ENCODE data around the gene RNF214. TPM values are rescaled to one million over a fixed set of nuclear protein-coding genes. Genes with fewer than 3 reads are reported as not detected.

The RNF214 gene
- polyA plus RNA-seq, 2 donors = 5.9 to 6.6 TPM

DNA sequence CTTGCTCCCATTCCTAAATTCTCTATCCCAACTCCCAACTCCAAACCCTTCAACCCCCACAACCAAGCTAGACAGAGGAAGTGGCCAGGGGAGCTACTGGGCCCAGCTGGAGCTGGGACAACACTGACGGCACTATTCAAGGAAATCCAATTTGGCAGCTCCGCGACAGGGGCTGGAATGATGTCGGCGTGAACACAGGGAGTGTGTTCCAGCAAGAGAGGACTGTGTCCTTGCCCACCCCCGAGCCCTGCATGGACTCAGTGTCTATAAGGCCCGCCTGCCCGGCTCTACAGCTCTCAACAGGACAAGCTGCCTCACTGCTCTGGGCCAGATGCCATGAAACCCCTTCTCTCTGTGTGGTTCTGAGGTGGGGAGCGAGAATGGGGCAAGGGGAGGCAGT is 11.9 kb upstream of the RNF214 start:
- Histone ChIP-seq H3K4me1 (ENCODE audit: control insufficient read depth in 2 of 2, insufficient read depth in 2 of 2, low read length in 1 of 2) (peaks cover 0 to 5% of the 10 kb centered on the region in 2 donors), H3K9me3 (ENCODE audit: control insufficient read depth in 2 of 2, insufficient read depth in 1 of 2, low read depth in 1 of 2, low read length in 1 of 2) (no peaks in the 10 kb centered on the region), H3K4me3 (ENCODE audit: low read depth in 1 of 2, low read length in 2 of 2) (no peak overlapping the region), H3K36me3 (ENCODE audit: control insufficient read depth in 2 of 2, insufficient read depth in 2 of 2, low read length in 1 of 2) (peaks cover 27 to 48% of the 10 kb centered on the region in 2 donors), H3K27me3 (ENCODE audit: control insufficient read depth in 1 of 2, insufficient read depth in 2 of 2, low read length in 2 of 2) (no peaks in the 10 kb centered on the region), H3K27ac (ENCODE audit: low read depth in 2 of 2, low read length in 1 of 2) (peak overlapping the region; percentile 86 to 93)
- 68 to 72% methylated on average over 9 of the region's 9 CpGs for WGBS, 2 donors

DNA sequence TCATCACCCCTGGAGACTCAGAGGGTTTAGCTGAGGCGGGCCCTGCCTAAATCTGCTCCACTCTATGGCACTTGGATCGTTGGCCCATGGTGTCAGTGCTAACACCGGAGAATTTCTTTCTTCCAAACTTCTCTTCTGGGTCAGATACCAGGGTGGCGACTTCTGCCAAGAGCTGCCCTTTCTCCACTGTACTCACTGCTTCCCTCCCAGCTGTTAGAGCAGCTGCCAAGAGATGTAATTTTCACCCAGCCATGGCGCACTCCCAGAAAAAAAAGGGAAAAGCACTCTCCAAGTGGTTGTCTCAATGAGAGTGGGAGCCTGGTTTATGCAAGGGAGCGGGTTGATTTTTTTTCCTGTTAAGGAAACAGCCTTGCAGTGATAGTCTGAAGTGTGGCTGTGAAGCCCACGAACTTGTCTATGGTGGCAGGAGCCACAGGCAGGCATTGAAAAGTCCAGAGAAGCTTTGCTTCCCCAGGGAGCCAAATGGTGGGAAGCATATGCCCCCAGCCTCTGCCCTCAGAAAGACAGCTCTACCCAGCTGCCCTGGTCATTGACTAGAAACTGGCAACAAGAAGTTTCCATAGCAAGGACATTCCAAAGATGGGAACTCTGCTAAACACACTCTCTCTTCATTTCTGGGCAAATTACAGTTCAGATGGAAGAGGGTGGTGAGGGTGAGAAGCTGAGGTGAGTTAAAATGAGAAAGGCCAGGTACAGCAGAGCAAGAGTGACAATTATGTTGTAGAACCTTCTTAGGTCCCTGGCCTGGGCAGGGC is 11.3 kb upstream of the RNF214 start:
- peak overlapping the region; percentile 86 to 93 for H3K27ac ChIP-seq (ENCODE audit: low read depth in 2 of 2, low read length in 1 of 2)
- H3K4me1 ChIP-seq (ENCODE audit: control insufficient read depth in 2 of 2, insufficient read depth in 2 of 2, low read length in 1 of 2) = peaks cover 0 to 5% of the 10 kb centered on the region in 2 donors
- H3K9me3 ChIP-seq (ENCODE audit: control insufficient read depth in 2 of 2, insufficient read depth in 1 of 2, low read depth in 1 of 2, low read length in 1 of 2) = no peaks in the 10 kb centered on the region
- WGBS, 2 donors = 63 to 64% methylated on average over 7 of the region's 7 CpGs
- peaks cover 30 to 49% of the 10 kb centered on the region in 2 donors for H3K36me3 ChIP-seq (ENCODE audit: control insufficient read depth in 2 of 2, insufficient read depth in 2 of 2, low read length in 1 of 2)
- H3K4me3 ChIP-seq (ENCODE audit: low read depth in 1 of 2, low read length in 2 of 2) = no peak overlapping the region
- no peaks in the 10 kb centered on the region for H3K27me3 ChIP-seq (ENCODE audit: control insufficient read depth in 1 of 2, insufficient read depth in 2 of 2, low read length in 2 of 2)

DNA sequence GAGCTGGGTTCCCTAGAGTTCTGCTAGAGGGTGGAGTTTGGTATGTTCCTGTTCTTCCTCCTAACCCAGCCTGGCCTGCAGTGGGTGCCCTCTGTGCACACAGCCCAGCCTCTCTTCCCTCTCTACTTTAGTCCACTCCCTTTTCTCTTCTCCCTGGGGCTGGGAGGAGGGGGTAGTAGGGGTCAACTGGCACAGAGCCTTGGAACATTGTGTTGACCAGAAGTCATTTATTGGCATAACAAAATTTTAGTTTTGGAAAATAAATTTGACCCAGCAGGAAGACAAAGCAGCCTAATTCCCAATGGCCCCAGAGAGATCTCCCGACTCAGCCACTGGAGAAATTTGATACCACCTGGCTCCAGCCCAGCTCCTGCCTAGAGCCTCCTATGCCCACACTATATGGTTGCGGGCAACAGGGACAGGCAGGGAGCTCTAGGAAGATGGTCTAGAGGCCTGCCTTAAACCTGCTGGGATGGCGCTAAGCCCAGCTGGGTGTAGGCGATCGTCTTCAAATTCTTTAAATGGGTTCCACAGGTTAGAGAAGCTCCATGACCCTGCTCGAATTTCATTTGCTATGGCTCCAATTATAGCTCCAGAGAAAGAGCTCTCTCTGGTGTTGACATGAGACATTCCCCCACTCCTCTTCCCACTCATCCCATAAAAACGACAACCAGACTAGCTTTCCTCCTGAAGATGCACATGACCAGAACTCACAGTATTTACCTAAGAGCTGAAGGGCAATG is 10.5 kb upstream of the RNF214 start:
- Histone ChIP-seq H3K9me3 (ENCODE audit: control insufficient read depth in 2 of 2, insufficient read depth in 1 of 2, low read depth in 1 of 2, low read length in 1 of 2) (no peaks in the 10 kb centered on the region), H3K4me3 (ENCODE audit: low read depth in 1 of 2, low read length in 2 of 2) (no peak overlapping the region), H3K27ac (ENCODE audit: low read depth in 2 of 2, low read length in 1 of 2) (peak overlapping the region; percentile 86 to 93), H3K36me3 (ENCODE audit: control insufficient read depth in 2 of 2, insufficient read depth in 2 of 2, low read length in 1 of 2) (peaks cover 29 to 51% of the 10 kb centered on the region in 2 donors), H3K4me1 (ENCODE audit: control insufficient read depth in 2 of 2, insufficient read depth in 2 of 2, low read length in 1 of 2) (peaks cover 0 to 5% of the 10 kb centered on the region in 2 donors), H3K27me3 (ENCODE audit: control insufficient read depth in 1 of 2, insufficient read depth in 2 of 2, low read length in 2 of 2) (no peaks in the 10 kb centered on the region)
- 62 to 64% methylated on average over 7 of the region's 7 CpGs for WGBS, 2 donors

DNA sequence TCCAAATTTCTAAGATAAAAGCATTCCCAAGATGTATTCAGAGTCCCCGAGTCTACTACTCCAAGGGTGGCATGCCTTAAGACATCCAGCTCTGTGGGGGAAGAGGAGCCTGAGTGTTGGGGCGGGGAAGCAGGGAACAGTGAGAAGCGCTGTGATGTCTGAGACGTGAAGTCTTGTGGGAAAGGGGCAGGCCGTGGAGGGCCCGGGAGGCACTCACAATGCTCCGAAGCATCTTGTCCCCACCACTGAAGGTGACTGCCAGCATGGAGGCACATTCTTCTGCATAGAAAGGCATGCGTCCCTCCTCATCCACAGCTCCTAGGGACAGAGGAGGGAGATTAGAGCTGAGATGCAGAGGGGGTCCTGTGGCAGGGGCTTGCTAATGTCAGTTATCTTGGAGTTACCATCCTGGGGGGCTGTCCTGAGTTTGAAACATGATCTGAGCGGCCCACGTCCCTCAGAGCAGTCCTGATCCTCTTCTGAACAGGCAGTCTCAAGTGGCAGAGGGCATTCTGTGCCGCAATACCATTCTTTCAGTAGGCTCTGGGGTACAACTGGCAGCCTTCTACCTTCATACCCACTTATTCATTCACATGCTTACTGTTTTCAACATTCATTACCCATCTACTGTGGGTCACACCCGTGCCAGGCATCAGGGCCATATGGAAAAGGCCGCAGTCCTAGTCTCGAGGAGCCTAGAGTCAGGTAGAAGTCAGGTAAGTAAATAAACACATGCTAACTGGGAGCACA is 9.3 kb upstream of the RNF214 start:
- Histone ChIP-seq H3K27ac (ENCODE audit: low read depth in 2 of 2, low read length in 1 of 2) (peak overlapping the region; percentile 34 to 57), H3K9me3 (ENCODE audit: control insufficient read depth in 2 of 2, insufficient read depth in 1 of 2, low read depth in 1 of 2, low read length in 1 of 2) (no peaks in the 10 kb centered on the region), H3K4me3 (ENCODE audit: low read depth in 1 of 2, low read length in 2 of 2) (no peak overlapping the region), H3K36me3 (ENCODE audit: control insufficient read depth in 2 of 2, insufficient read depth in 2 of 2, low read length in 1 of 2) (peaks cover 29 to 56% of the 10 kb centered on the region in 2 donors), H3K4me1 (ENCODE audit: control insufficient read depth in 2 of 2, insufficient read depth in 2 of 2, low read length in 1 of 2) (peaks cover 0 to 5% of the 10 kb centered on the region in 2 donors), H3K27me3 (ENCODE audit: control insufficient read depth in 1 of 2, insufficient read depth in 2 of 2, low read length in 2 of 2) (no peaks in the 10 kb centered on the region)
- WGBS, 2 donors = 91 to 93% methylated on average over 14 of the region's 14 CpGs

DNA sequence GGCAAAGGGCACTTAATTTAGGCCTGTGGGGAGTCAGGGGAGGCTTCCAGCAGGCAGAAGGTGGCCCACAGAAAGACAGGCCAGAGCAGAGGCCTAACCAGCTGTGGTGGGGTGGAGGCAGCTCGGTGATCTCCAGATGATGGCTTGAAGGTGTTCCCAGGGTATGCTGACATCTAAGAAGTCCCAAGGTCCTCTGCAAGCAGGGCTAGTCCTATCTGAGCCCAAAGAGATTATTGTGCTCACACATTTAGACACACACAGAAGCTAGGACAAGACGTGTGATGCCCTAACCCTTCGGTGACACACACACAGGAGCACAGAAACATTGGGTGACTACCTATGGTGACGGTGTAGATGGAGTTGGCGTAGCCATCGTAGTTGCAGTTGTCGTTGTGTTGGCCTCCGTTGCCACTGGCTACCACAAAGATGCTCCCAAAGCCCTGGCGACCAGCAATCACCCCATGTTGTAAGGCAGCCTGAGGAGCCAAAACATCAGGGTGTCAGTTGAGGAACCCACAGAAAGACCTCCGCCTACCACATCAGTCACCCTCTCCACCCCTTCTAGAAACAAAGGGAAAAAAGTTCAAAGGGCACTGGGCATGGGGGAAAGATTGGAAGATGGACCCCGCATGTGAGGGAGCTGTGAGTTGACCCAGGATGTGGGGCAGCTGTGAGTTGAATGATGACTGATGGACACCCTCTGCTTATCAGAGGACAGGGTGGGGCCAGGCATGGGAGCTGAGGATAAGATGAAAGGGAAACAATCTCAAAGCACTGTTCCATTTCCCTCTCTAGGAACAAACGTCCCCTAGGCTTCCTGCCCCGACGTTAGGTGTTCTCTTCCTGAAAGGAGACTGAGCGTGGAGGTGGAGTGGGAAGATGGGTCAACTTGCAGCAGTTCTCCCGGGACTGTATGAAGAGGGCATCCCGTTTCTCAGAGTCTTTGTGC is 8.5 kb upstream of the RNF214 start:
- Histone ChIP-seq H3K4me1 (ENCODE audit: control insufficient read depth in 2 of 2, insufficient read depth in 2 of 2, low read length in 1 of 2) (peaks cover 0 to 2% of the 10 kb centered on the region in 2 donors), H3K27ac (ENCODE audit: low read depth in 2 of 2, low read length in 1 of 2) (peak overlapping the region in 1 of 2 donors; percentile 57), H3K4me3 (ENCODE audit: low read depth in 1 of 2, low read length in 2 of 2) (no peak overlapping the region), H3K27me3 (ENCODE audit: control insufficient read depth in 1 of 2, insufficient read depth in 2 of 2, low read length in 2 of 2) (no peaks in the 10 kb centered on the region), H3K36me3 (ENCODE audit: control insufficient read depth in 2 of 2, insufficient read depth in 2 of 2, low read length in 1 of 2) (peaks cover 28 to 54% of the 10 kb centered on the region in 2 donors), H3K9me3 (ENCODE audit: control insufficient read depth in 2 of 2, insufficient read depth in 1 of 2, low read depth in 1 of 2, low read length in 1 of 2) (no peaks in the 10 kb centered on the region)
- 78 to 86% methylated on average over 17 of the region's 17 CpGs for WGBS, 2 donors

DNA sequence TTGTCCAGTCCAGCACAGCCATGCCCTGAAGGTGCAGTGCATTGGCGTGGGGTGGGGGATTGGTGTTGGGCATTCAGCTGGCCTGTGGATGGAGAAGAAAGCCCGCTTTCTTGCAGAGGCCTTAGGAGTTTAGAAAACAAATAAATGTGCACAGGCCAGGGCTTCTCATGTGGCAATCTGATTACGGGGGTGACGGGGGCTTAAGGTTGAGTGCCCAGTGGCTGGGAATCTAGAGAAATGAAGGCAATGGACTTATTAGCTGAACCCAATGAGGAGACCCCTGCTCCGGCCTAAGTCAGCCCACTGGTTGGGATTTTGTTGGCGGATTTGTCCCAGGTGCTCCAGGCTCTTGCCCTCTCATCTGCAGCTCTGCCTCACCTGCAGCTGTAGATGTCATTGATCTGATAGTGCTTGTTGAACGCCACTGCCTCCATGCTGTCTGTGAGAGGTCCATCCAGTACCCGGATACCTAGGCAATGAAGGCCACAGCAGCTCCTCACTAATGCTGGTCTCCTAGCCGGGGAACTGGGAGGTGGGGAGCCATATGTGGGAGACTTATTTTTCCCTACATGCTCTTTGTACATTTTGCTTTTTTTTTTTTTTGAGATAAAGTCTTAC is 6.8 kb upstream of the RNF214 start:
- Histone ChIP-seq H3K9me3 (ENCODE audit: control insufficient read depth in 2 of 2, insufficient read depth in 1 of 2, low read depth in 1 of 2, low read length in 1 of 2) (no peaks in the 10 kb centered on the region), H3K4me1 (ENCODE audit: control insufficient read depth in 2 of 2, insufficient read depth in 2 of 2, low read length in 1 of 2) (peaks cover 0 to 2% of the 10 kb centered on the region in 2 donors), H3K36me3 (ENCODE audit: control insufficient read depth in 2 of 2, insufficient read depth in 2 of 2, low read length in 1 of 2) (peaks cover 23 to 59% of the 10 kb centered on the region in 2 donors), H3K4me3 (ENCODE audit: low read depth in 1 of 2, low read length in 2 of 2) (no peak overlapping the region), H3K27ac (ENCODE audit: low read depth in 2 of 2, low read length in 1 of 2) (no peak overlapping the region), H3K27me3 (ENCODE audit: control insufficient read depth in 1 of 2, insufficient read depth in 2 of 2, low read length in 2 of 2) (no peaks in the 10 kb centered on the region)
- 93 to 94% methylated on average over 9 of the region's 9 CpGs for WGBS, 2 donors

DNA sequence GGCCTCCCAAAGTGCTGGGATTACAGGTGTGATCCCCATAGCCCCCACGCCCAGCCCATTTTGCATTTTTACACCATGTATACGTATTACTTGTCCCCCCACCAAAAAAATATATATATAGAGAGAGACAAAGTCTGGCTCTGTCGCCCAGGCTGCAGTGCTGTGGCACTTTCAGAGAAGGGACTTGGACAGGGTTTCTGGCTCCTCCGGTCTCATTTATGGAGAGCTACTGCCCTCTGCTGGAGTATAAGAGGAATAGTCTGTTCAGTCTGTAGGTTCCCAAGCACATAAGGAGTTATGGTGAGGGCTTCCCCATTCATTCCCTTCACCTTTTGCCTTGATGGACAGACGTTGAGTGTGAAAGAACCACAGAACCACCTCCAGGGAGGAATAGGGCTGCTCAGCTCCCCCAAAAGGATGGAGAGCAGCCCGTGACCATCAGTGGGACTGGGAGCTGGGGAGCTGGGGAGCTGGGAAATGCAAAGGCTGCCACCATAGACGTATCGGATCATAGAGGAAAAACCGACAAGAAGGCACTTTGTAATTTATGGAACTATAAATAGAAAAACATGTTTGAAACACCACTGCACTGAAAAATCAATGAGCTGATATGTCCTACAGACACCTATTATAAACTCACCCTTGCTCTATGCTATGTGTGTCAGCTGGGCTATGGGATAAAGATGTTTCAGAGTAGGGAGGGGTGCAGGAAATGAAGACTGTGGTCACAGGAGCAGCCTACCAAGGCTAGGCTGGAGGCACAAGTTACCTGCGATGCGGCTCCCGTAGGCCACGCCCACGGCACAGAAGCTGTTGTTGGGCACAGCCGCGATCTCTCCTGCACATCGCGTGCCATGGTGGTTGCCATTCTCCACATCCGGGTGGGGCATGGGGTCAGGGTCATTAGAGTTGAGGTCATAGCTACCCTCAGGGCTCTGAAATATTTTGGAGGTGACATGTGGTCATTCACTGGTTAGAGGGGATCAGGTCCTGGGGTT is 5.8 kb upstream of the RNF214 start:
- H3K36me3 ChIP-seq (ENCODE audit: control insufficient read depth in 2 of 2, insufficient read depth in 2 of 2, low read length in 1 of 2) = peaks cover 23 to 54% of the 10 kb centered on the region in 2 donors
- H3K9me3 ChIP-seq (ENCODE audit: control insufficient read depth in 2 of 2, insufficient read depth in 1 of 2, low read depth in 1 of 2, low read length in 1 of 2) = no peaks in the 10 kb centered on the region
- no peak overlapping the region for H3K4me3 ChIP-seq (ENCODE audit: low read depth in 1 of 2, low read length in 2 of 2)
- 62 to 68% methylated on average over 19 of the region's 19 CpGs for WGBS, 2 donors
- H3K27me3 ChIP-seq (ENCODE audit: control insufficient read depth in 1 of 2, insufficient read depth in 2 of 2, low read length in 2 of 2) = no peaks in the 10 kb centered on the region
- peaks cover 0 to 2% of the 10 kb centered on the region in 2 donors for H3K4me1 ChIP-seq (ENCODE audit: control insufficient read depth in 2 of 2, insufficient read depth in 2 of 2, low read length in 1 of 2)
- no peak overlapping the region for H3K27ac ChIP-seq (ENCODE audit: low read depth in 2 of 2, low read length in 1 of 2)

DNA sequence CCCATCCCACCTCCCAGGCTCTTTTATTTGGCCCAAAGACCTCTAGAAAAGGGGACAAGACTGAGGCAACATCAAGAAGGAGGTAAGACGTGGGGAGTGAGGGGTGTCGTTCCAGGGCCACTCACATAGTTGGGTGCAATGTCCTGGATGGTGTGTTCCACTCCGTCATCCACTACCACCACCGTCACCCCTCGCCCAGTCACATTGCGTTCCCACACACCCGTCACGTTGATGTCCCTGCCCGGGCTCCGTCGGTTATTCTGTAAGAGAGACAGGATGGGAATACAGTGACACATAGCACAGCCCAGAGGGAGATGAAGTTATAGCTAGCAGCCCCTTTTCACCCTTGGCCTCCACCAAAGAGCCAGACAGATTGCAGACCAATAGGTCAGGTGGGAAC is 4.4 kb upstream of the RNF214 start:
- H3K27ac ChIP-seq (ENCODE audit: low read depth in 2 of 2, low read length in 1 of 2) = no peak overlapping the region

More for the DNA sequence above, 4.4 kb upstream of the RNF214 start:
- Histone ChIP-seq H3K4me1 (ENCODE audit: control insufficient read depth in 2 of 2, insufficient read depth in 2 of 2, low read length in 1 of 2) (peaks cover 0 to 2% of the 10 kb centered on the region in 2 donors), H3K36me3 (ENCODE audit: control insufficient read depth in 2 of 2, insufficient read depth in 2 of 2, low read length in 1 of 2) (peaks cover 23 to 51% of the 10 kb centered on the region in 2 donors), H3K9me3 (ENCODE audit: control insufficient read depth in 2 of 2, insufficient read depth in 1 of 2, low read depth in 1 of 2, low read length in 1 of 2) (no peaks in the 10 kb centered on the region), H3K4me3 (ENCODE audit: low read depth in 1 of 2, low read length in 2 of 2) (no peak overlapping the region), H3K27me3 (ENCODE audit: control insufficient read depth in 1 of 2, insufficient read depth in 2 of 2, low read length in 2 of 2) (no peaks in the 10 kb centered on the region)
- 90 to 93% methylated on average over 11 of the region's 11 CpGs for WGBS, 2 donors
